Measurements from ENCODE around the gene CES3. TPM values are rescaled to one million over a fixed set of nuclear protein-coding genes. Genes with fewer than 3 reads are reported as not detected.

CES3 gene
- total and polyA plus RNA-seq, 9 of the 15 experiments (the other 6 are each of a cell fraction or from before 2014, with no cell fraction given): 0.06 to 2.2 (median 0.68) TPM

- TF ChIP-seq, protein P1, sequence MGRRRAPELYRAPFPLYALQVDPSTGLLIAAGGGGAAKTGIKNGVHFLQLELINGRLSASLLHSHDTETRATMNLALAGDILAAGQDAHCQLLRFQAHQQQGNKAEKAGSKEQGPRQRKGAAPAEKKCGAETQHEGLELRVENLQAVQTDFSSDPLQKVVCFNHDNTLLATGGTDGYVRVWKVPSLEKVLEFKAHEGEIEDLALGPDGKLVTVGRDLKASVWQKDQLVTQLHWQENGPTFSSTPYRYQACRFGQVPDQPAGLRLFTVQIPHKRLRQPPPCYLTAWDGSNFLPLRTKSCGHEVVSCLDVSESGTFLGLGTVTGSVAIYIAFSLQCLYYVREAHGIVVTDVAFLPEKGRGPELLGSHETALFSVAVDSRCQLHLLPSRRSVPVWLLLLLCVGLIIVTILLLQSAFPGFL (CRISPR knock-in tag; IDR thresholded peaks at IDR 0.05): no peak
- TF ChIP-seq TOE1 (IDR thresholded peaks at IDR 0.05; ENCODE audit: borderline replicate concordance): no peak
- no peak for TF ChIP-seq TOE1 (CRISPR knock-in tag; IDR thresholded peaks at IDR 0.05; ENCODE audit: borderline replicate concordance, low read depth)
- TF ChIP-seq SP1 (CRISPR knock-in tag; IDR thresholded peaks at IDR 0.05): no peak
- TF ChIP-seq RFX1 (IDR thresholded peaks at IDR 0.05): no peak
- TF ChIP-seq, protein P2, sequence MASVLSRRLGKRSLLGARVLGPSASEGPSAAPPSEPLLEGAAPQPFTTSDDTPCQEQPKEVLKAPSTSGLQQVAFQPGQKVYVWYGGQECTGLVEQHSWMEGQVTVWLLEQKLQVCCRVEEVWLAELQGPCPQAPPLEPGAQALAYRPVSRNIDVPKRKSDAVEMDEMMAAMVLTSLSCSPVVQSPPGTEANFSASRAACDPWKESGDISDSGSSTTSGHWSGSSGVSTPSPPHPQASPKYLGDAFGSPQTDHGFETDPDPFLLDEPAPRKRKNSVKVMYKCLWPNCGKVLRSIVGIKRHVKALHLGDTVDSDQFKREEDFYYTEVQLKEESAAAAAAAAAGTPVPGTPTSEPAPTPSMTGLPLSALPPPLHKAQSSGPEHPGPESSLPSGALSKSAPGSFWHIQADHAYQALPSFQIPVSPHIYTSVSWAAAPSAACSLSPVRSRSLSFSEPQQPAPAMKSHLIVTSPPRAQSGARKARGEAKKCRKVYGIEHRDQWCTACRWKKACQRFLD (CRISPR knock-in tag; IDR thresholded peaks at IDR 0.05): no peak
- TF ChIP-seq E2F8 (IDR thresholded peaks at IDR 0.05; ENCODE audit: low read depth, partially characterized antibody): no peak
- peak; percentile 15 to 26; a peak in 1 of 4 replicates for TF ChIP-seq RAD21 (CRISPR knock-in tag; conservative IDR thresholded peaks at IDR 0.05 in 1 of 2, IDR thresholded peaks at IDR 0.05 in 1 of 2)
- TF ChIP-seq TEAD4 (IDR thresholded peaks at IDR 0.05; ENCODE audit: low read length): no peak
- TF ChIP-seq TEAD4 (CRISPR knock-in tag; IDR thresholded peaks at IDR 0.05; ENCODE audit: borderline replicate concordance): no peak
- no peak for TF ChIP-seq ZNF609 (CRISPR knock-in tag; IDR thresholded peaks at IDR 0.05; ENCODE audit: borderline replicate concordance)
- no peak for TF ChIP-seq ETV6 (IDR thresholded peaks at IDR 0.05; ENCODE audit: borderline replicate concordance in 1 of 2, low read depth in 2 of 2, low read length in 1 of 2)
- no peak for TF ChIP-seq ETV6 (CRISPR knock-in tag; IDR thresholded peaks at IDR 0.05; ENCODE audit: borderline replicate concordance)
- TF ChIP-seq ZNF583 (CRISPR knock-in tag; IDR thresholded peaks at IDR 0.05): no peak
- TF ChIP-seq MTA2 (IDR thresholded peaks at IDR 0.05; ENCODE audit: low read depth): no peak
Observed at GRCh38 chr16:67013823-67014633, 53.0 kb downstream of the CES3 start (continued).

All from K562 (cell line).